Transverse colon (tissue), 3 donors: Measurements from ENCODE around the gene PPDPF.

Experiments
- POLR2A ChIP-seq: fragments of 450-650 bp; IDR thresholded peaks from one replicate; pipeline ENCODE4 v1.6.1; 2016; ENCODE audit warnings: antibody characterized with exemption, mild to moderate bottlenecking, moderate library complexity
- POLR2AphosphoS5 ChIP-seq, 3 donors: sonication (generic); formaldehyde crosslinking; IDR thresholded peaks; one replicate each; pipeline ENCODE4 v1.6.1; 2016; ENCODE audit warnings: antibody characterized with exemption in 3 of 3

GRCh38 chr20:63492518-63492917 is 28.0 kb upstream of the PPDPF start:
- TF ChIP-seq POLR2A (no peak), POLR2AphosphoS5 (IDR thresholded peaks at IDR 0.05) (no peak)
